ENCODE data around the gene NHERF2. TPM values are rescaled to one million over a fixed set of nuclear protein-coding genes. Genes with fewer than 3 reads are reported as not detected.
A peak's percentile ranks its signal among the peaks of the same experiment; 100 is the strongest.
"Not testable (repeated sequence)": the region's sequence is repeated elsewhere in the genome, so short reads cannot be mapped to it uniquely, and the experiment has no call there.

Gene NHERF2
- total RNA-seq, 1 donor from 2014 or later: 183 TPM

- intact Hi-C loops (cut with DNase I): loop anchor here (1.0 to 10.0 kb wide), 3 partner anchors 59 to 481 kb away; no protein-coding TSS in a partner anchor
- DNase-seq (ENCODE audit: low spot score): peak; percentile 98
Observed at GRCh38 chr16:2023092-2024031, 3.3 kb upstream of the NHERF2 start.

- DNase-seq (ENCODE audit: low spot score): no peak
- intact Hi-C loops (cut with DNase I): loop anchor here (5.0 to 10.0 kb wide), 2 partner anchors 58 to 481 kb away; no protein-coding TSS in a partner anchor
Observed at GRCh38 chr16:2024032-2024420, 2.7 kb upstream of the NHERF2 start.

DNA sequence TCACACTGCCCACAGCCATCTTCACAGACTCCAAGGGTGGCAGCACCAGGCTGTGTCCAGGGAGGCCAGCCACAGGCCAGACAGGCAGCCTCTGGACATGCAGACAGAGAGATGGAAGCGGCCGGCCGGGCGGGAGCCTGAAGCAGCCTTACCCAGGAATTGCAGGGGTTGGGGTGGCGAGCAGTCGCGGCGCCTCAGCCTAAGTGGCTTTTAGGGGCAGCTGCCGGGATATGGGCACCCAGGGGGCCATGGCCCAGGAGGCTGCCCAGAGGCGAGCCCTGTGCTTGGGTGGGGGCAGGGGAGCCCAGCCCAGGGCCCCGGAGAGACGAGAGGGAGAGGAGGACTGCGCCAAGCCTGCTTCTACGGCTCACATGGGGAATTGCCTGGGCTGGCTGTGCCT is 1.5 kb upstream of the NHERF2 start:
- intact Hi-C loops (cut with DNase I): loop anchor here (10.0 kb wide), 1 partner anchor 480 kb away; no protein-coding TSS in a partner anchor
- no peak for DNase-seq (ENCODE audit: low spot score)

DNA sequence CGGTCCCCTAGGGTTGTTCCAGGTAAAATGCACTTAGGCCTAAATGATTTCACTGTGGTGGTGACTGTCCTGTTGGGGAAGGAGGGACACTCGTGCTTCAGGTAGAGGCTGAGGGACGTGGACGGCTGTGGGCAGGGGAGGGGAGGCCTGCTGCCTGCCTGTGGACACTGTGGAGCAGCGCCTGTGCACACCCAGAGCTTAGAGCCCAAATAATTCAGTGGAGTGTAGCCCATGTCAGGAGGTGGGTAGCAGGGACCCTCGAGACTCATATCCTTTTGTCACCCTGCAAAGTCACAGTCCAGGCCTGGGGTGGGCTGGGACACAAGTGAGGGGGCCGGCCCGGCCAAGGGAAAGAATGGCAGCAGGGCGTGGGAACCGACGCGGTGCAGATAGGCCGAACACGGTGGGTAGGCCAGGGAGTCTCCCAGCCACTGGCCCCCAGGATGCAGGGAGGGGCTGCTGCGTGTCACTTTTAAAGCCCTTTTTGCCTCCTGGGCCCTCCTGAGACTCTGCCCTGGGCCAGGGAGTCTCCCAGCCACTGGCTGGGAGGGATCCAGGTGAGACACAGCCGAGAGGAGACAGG is 733 bp upstream of the NHERF2 start:
- no peak for DNase-seq (ENCODE audit: low spot score)
- intact Hi-C loops (cut with DNase I): loop anchor here (10.0 kb wide), 1 partner anchor 479 kb away; no protein-coding TSS in a partner anchor

- no peak for DNase-seq (ENCODE audit: low spot score)
- intact Hi-C loops (cut with DNase I): loop anchor here (2.0 to 10.0 kb wide), 2 partner anchors 17 to 477 kb away; no protein-coding TSS in a partner anchor
Observed at GRCh38 chr16:2027024-2028010, 615 bp downstream of the NHERF2 start.

- intact Hi-C loops (cut with DNase I): loop anchor here (2.0 to 10.0 kb wide), 2 partner anchors 17 to 477 kb away; no protein-coding TSS in a partner anchor
- DNase-seq (ENCODE audit: low spot score): no peak
Observed at GRCh38 chr16:2028146-2028545, 1.4 kb downstream of the NHERF2 start.

GRCh38 chr16:2028620-2029220 is 2.0 kb downstream of the NHERF2 start:
- no peak for DNase-seq (ENCODE audit: low spot score)
- intact Hi-C loops (cut with DNase I): loop anchor here (2.0 to 10.0 kb wide), 2 partner anchors 16 to 476 kb away; no protein-coding TSS in a partner anchor

DNA sequence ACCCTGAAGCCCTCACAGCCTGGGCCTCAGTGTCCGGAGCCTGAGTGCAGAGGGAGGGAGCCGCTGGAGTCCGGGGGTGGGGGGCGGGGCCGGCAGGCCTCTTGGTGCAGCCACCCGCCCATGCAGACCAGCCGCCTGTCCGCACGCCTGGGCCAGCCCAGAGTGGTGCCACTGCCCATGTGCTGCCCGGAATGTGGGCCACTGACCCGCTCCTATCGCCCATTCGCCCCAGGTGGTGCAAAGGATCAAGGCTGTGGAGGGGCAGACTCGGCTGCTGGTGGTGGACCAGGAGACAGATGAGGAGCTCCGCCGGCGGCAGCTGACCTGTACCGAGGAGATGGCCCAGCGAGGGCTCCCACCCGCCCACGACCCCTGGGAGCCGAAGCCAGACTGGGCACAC is 2.6 kb downstream of the NHERF2 start:
- no peak for DNase-seq (ENCODE audit: low spot score)
- intact Hi-C loops (cut with DNase I): loop anchor here (2.0 to 10.0 kb wide), 2 partner anchors 15 to 475 kb away; no protein-coding TSS in a partner anchor

- intact Hi-C loops (cut with DNase I): loop anchor here (10.0 kb wide), 1 partner anchor 485 kb away; no protein-coding TSS in a partner anchor
- no peak for DNase-seq (ENCODE audit: low spot score)
Observed at GRCh38 chr16:2030036-2030435, 3.3 kb downstream of the NHERF2 start.

- DNase-seq (ENCODE audit: low spot score): no peak
- intact Hi-C loops (cut with DNase I): loop anchor here (10.0 kb wide), 1 partner anchor 486 kb away; no protein-coding TSS in a partner anchor
Observed at GRCh38 chr16:2031081-2031577, 4.4 kb downstream of the NHERF2 start.

GRCh38 chr16:2032285-2033056 is 5.8 kb downstream of the NHERF2 start:
- DNase-seq (ENCODE audit: low spot score): no peak

GRCh38 chr16:2033057-2033908 is 6.6 kb downstream of the NHERF2 start:
- no peak for DNase-seq (ENCODE audit: low spot score)
- intact Hi-C loops (cut with DNase I): loop anchor here (10.0 kb wide), 1 partner anchor 488 kb away; no protein-coding TSS in a partner anchor

More at GRCh38 chr16:2032285-2033056, 5.8 kb downstream of the NHERF2 start:
- intact Hi-C loops (cut with DNase I): loop anchor here (10.0 kb wide), 1 partner anchor 488 kb away; no protein-coding TSS in a partner anchor

DNA sequence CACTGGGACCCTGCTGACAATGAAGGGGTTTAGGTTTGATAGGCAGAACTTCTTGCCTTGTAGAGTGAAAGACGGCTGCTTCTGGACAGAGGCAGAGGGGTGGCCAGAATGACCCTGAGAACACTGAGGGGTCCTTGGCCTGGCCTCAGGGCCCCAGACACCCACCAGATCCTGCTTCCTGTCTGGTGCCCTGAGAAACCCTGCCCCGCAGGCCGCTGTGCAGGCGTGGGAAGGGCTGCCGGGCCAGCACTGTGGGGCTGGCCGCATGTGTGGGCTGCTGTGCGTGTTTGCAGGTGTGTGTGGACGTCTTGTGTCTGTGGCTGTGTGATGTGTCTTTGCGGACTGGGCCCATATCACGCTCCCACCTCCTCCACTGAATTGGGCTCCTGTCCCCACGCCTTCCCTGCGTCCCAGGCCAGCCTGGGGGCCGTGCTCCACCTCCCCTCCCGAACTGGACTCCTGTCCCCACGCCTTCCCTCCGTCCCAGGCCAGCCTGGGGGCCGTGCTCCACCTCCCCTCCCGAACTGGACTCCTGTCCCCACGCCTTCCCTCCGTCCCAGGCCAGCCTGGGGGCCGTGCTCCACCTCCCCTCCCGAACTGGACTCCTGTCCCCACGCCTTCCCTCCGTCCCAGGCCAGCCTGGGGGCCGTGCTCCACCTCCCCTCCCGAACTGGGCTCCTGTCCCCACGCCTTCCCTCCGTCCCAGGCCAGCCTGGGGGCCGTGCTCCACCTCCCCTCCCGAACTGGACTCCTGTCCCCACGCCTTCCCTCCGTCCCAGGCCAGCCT is 7.4 kb downstream of the NHERF2 start:
- intact Hi-C loops (cut with DNase I): loop anchor here (10.0 kb wide), 1 partner anchor 489 kb away; no protein-coding TSS in a partner anchor
- not testable (repeated sequence) for DNase-seq (ENCODE audit: low spot score)

GRCh38 chr16:2034696-2035430 is 8.2 kb downstream of the NHERF2 start:
- no peak for DNase-seq (ENCODE audit: low spot score)
- intact Hi-C loops (cut with DNase I): loop anchor here (10.0 kb wide), 1 partner anchor 490 kb away; no protein-coding TSS in a partner anchor

Data from cardiac septum (tissue), 1 donor.